ENCODE measurements around the gene TRIM7.

DNA sequence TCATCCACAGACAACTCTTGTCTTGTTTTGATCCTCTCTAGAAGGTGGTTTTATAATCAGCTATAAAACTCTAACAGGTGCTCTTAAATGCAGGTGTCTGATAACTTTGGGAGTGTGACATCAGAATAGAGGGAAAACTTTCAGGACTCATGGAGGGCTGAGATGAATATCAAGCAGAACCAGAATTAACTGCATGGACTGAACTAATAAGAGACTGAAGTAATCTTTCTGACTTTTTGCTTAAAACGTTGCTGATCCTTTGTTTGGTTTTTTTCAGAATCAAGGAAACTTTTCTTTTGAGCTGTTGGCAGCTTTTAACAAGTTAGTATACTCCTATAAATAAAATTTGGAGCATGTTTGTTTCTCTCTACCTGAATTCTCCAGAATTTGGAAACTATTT lies 59.9 kb downstream of the TRIM7 start:
- TF ChIP-seq, protein P1, sequence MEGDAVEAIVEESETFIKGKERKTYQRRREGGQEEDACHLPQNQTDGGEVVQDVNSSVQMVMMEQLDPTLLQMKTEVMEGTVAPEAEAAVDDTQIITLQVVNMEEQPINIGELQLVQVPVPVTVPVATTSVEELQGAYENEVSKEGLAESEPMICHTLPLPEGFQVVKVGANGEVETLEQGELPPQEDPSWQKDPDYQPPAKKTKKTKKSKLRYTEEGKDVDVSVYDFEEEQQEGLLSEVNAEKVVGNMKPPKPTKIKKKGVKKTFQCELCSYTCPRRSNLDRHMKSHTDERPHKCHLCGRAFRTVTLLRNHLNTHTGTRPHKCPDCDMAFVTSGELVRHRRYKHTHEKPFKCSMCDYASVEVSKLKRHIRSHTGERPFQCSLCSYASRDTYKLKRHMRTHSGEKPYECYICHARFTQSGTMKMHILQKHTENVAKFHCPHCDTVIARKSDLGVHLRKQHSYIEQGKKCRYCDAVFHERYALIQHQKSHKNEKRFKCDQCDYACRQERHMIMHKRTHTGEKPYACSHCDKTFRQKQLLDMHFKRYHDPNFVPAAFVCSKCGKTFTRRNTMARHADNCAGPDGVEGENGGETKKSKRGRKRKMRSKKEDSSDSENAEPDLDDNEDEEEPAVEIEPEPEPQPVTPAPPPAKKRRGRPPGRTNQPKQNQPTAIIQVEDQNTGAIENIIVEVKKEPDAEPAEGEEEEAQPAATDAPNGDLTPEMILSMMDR (IDR thresholded peaks at IDR 0.05): no peak
- TF ChIP-seq EP300 (IDR thresholded peaks at IDR 0.05) (no peak), POLR2A (IDR thresholded peaks at IDR 0.05) (no peak)

Measured in sigmoid colon (tissue), 4 donors.